Natural killer cell (primary cell): ENCODE data around the gene GLRX3. TPM values are rescaled to one million over a fixed set of nuclear protein-coding genes. Genes with fewer than 3 reads are reported as not detected.

Source experiments
- ATAC-seq, 3 donors: fragments of 150-1000 bp in 2 of 3; fragments of 200-7000 bp in 1 of 3; cut with Tn5 transposase; 1 replicate in 1 of 3; 2 replicates in 2 of 3; pipeline ENCODE4 v1.10.0; 2021; ENCODE audit warnings: mild to moderate bottlenecking in 2 of 3, moderate library complexity in 2 of 3
- DNase-seq, 2 donors: peaks; one replicate each; pipeline versions ENCODE4 v3.0.0 to v3.0.0-alpha.2; 2013 to 2021; ENCODE audit warnings: mixed read lengths in 1 of 2
- H3K27ac ChIP-seq: one replicate; pipeline ENCODE4 v1.5.1; 2013; ENCODE audit warnings: mild to moderate bottlenecking, low read length
- H3K27me3 ChIP-seq: one replicate; pipeline ENCODE4 v1.6.1; 2013; ENCODE audit warnings: low read length; ENCODE audit not compliant: control insufficient read depth, insufficient read depth
- H3K36me3 ChIP-seq: one replicate; pipeline ENCODE4 v1.6.1; 2013; ENCODE audit warnings: low read length; ENCODE audit not compliant: control insufficient read depth, insufficient read depth
- H3K4me1 ChIP-seq: one replicate; pipeline ENCODE4 v1.6.1; 2013; ENCODE audit warnings: low read length; ENCODE audit not compliant: control insufficient read depth, insufficient read depth
- H3K4me3 ChIP-seq: one replicate; pipeline ENCODE4 v1.5.1; 2013; ENCODE audit warnings: low read length
- H3K9me3 ChIP-seq: one replicate; pipeline ENCODE4 v1.6.1; 2013; ENCODE audit warnings: low read length; ENCODE audit not compliant: control insufficient read depth, insufficient read depth
- H3K27ac Mint-ChIP-seq, 2 donors: one replicate each; pipeline ENCODE4 v1.8.0; 2022; ENCODE audit warnings: mild to moderate bottlenecking in 2 of 2, mixed read lengths in 2 of 2, moderate library complexity in 1 of 2
- H3K27me3 Mint-ChIP-seq, 2 donors: one replicate each; pipeline ENCODE4 v1.8.0; 2022; ENCODE audit warnings: low read depth in 2 of 2, mixed read lengths in 2 of 2
- H3K36me3 Mint-ChIP-seq: one replicate; pipeline ENCODE4 v1.8.0; 2022; ENCODE audit warnings: mixed read lengths
- H3K4me1 Mint-ChIP-seq, 2 donors: one replicate each; pipeline ENCODE4 v1.8.0; 2022; ENCODE audit warnings: mixed read lengths in 2 of 2
- H3K4me3 Mint-ChIP-seq: one replicate; pipeline ENCODE4 v1.8.0; 2022; ENCODE audit warnings: mild to moderate bottlenecking, moderate library complexity, mixed read lengths
- H3K9me3 Mint-ChIP-seq, 2 donors: one replicate each; pipeline ENCODE4 v1.8.0; 2022; ENCODE audit warnings: mixed read lengths in 2 of 2
- CTCF ChIP-seq: fragments of 200-600 bp; IDR thresholded peaks from one replicate; pipeline ENCODE4 v1.8.0; 2022; ENCODE audit warnings: antibody characterized with exemption
- WGBS: methylation state at CpG from one replicate; pipeline ENCODE4 v1.1.7; 2013; ENCODE audit warnings: missing lambda C conversion rate; ENCODE audit not compliant: insufficient coverage; 5-methylcytosine and 5-hydroxymethylcytosine counted together
- intact Hi-C: fragments of 100-400 bp; cut with micrococcal nuclease; formaldehyde crosslinking; loops from one replicate; pipeline ENCODE4 v1.14.2; 2022
- total RNA-seq, 4 donors: library from RNA; stranded (reverse); fragments of 120-200 nt in 1 of 4; gene quantifications; one replicate each; pipeline versions ENCODE4 v1.2.3 to v1.2.4, GENCODE V29; 2013 to 2022

Gene GLRX3
- total RNA-seq, 3 donors from 2014 or later (not counting 1 experiment from before 2014, with no cell fraction given) = 33.8 to 51.7 (median 39.1) TPM

- intact Hi-C loops = no loop called here
- no peaks in the 10 kb centered on the region for H3K27me3 Mint-ChIP-seq
- no peak for TF ChIP-seq CTCF
- DNase-seq (no peak), ATAC-seq (no peak)
- Histone ChIP-seq H3K27ac (no peak overlapping the region), H3K27me3 (no peaks in the 10 kb centered on the region), H3K4me3 (no peak overlapping the region), H3K36me3 (no peaks in the 10 kb centered on the region), H3K9me3 (no peaks in the 10 kb centered on the region), H3K4me1 (no peaks in the 10 kb centered on the region)
- H3K4me3 Mint-ChIP-seq = no peak overlapping the region
- H3K27ac Mint-ChIP-seq = no peak overlapping the region
- H3K4me1 Mint-ChIP-seq = no peaks in the 10 kb centered on the region
- H3K36me3 Mint-ChIP-seq = no peaks in the 10 kb centered on the region
- 81% methylated on average over 13 of the region's 13 CpGs for WGBS
- H3K9me3 Mint-ChIP-seq = no peaks in the 10 kb centered on the region
These were observed 79.2 kb downstream of the GLRX3 start for GRCh38 chr10:130215151-130215930.

GRCh38 chr10:130215931-130216231, 79.7 kb downstream of the GLRX3 start:
- no peak overlapping the region for H3K27ac ChIP-seq
- no peaks in the 10 kb centered on the region for H3K4me1 ChIP-seq
- no peaks in the 10 kb centered on the region for H3K36me3 ChIP-seq
- no peak overlapping the region for H3K4me3 ChIP-seq
- intact Hi-C loops = no loop called here
- Mint-ChIP-seq H3K36me3 (no peaks in the 10 kb centered on the region), H3K4me3 (no peak overlapping the region), H3K27ac (no peak overlapping the region), H3K4me1 (no peaks in the 10 kb centered on the region), H3K9me3 (no peaks in the 10 kb centered on the region), H3K27me3 (no peaks in the 10 kb centered on the region)
- WGBS = 88% methylated on average over 8 of the region's 8 CpGs
- DNase-seq (no peak), ATAC-seq (no peak)
- TF ChIP-seq CTCF = no peak
- no peaks in the 10 kb centered on the region for H3K27me3 ChIP-seq
- no peaks in the 10 kb centered on the region for H3K9me3 ChIP-seq

GRCh38 chr10:130218181-130218641, 82.0 kb downstream of the GLRX3 start:
- Histone ChIP-seq H3K27ac (no peak overlapping the region), H3K36me3 (no peaks in the 10 kb centered on the region), H3K4me1 (no peaks in the 10 kb centered on the region), H3K27me3 (no peaks in the 10 kb centered on the region), H3K9me3 (no peaks in the 10 kb centered on the region), H3K4me3 (no peak overlapping the region)
- Mint-ChIP-seq H3K4me1 (no peaks in the 10 kb centered on the region), H3K27me3 (no peaks in the 10 kb centered on the region), H3K27ac (no peak overlapping the region), H3K9me3 (no peaks in the 10 kb centered on the region), H3K36me3 (no peaks in the 10 kb centered on the region), H3K4me3 (no peak overlapping the region)
- intact Hi-C loops = no loop called here
- WGBS = 87% methylated on average over 12 of the region's 12 CpGs
- no peak for DNase-seq
- ATAC-seq = no peak
- TF ChIP-seq CTCF = no peak

GRCh38 chr10:130218936-130219335, 82.7 kb downstream of the GLRX3 start:
- Mint-ChIP-seq H3K27ac (no peak overlapping the region), H3K9me3 (no peaks in the 10 kb centered on the region), H3K4me1 (no peaks in the 10 kb centered on the region), H3K36me3 (no peaks in the 10 kb centered on the region), H3K27me3 (no peaks in the 10 kb centered on the region), H3K4me3 (no peak overlapping the region)
- Histone ChIP-seq H3K9me3 (no peaks in the 10 kb centered on the region), H3K36me3 (no peaks in the 10 kb centered on the region), H3K27ac (no peak overlapping the region), H3K4me1 (no peaks in the 10 kb centered on the region), H3K4me3 (no peak overlapping the region), H3K27me3 (no peaks in the 10 kb centered on the region)
- no peak for TF ChIP-seq CTCF
- intact Hi-C loops = no loop called here
- ATAC-seq = no peak
- WGBS = 91% methylated on average over 9 of the region's 9 CpGs
- no peak for DNase-seq
